NCI-H526 treated with DMSO at 0.1 percent for 48 hours (cell line): ENCODE data around the gene SUV39H1.

Source experiments
- DNase-seq: peaks from one replicate; lab custom pipeline; 2025; lab: John Stamatoyannopoulos, UW

SUV39H1 gene

DNA sequence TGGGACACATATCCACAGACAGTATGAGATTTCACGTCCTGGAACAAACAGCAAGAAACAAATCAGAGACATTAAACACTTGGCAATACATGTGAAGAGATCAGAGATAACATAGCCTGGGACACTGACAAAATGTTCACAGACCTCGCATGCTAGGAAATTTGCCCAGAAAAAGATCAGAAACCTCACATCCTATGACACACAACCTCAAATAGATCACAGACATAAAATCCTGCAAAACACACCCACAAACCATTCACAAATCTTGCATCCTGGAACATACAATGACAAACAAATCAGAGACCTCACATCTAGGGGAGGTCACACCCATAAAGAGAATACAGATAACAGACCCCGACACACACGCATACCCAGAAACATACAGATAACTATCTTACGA, 18.0 kb downstream of the SUV39H1 start:
- no peak for DNase-seq

DNA sequence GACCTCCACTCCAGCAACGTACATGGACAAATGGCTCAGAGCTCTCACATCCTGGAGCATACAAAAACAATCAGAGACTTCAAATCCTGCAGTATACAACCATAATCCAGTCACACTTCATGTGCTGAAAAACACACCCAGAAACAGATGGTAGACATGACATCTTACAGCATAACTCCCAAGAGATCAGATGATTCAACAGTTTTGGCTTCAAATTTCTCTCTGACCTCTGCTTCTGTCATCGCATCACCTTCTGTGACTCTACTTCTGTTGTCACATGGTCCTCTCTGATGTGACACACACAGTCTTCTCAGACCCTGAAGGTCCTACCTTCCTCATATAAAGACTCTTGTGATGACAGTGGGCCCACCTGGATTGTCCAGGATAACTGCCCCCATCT, 18.5 kb downstream of the SUV39H1 start:
- no peak for DNase-seq

DNA sequence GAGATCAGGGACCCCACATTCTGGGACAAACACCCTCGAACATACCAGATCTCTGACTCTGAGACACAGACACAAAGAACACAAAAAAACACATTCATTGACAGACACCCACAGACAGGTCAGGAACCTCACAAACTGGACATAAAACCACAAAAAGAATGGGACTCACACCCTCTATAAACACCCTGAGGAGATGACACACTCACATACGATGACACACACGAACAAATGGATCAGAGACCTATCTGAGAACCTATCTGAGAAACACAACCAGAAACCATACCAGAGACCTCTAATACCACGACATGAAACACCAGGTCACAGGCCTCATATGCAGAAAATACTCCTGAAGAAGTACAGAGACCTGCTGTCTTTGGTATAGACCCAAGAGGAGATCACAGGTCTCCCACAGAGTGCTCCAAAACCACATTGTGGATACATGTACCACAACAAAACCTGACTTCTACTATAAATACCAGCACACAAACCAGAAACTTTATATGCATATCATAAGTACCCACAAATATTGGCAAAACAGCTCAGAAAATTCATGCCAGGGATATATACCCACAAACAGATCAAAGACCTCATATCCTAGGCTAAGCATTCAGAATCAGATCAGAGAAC, 19.5 kb downstream of the SUV39H1 start:
- DNase-seq: no peak

DNA sequence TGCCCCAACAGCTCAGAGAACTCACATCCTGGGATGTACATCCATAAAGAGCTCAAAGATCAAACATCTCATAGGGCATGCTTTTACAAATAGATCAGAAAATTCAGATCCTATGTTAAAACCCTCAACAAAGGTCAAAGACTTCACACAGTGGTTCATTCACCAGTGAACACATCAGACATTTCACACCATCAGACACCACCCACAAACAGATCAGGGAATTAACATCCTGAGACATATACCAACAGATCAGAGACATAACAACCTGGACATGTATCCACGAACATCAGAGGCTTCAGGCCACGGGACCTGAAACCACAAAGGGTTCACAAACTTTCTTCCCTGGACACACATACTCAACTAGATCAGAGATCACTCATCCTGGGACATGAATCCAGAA, 23.4 kb downstream of the SUV39H1 start:
- no peak for DNase-seq

DNA sequence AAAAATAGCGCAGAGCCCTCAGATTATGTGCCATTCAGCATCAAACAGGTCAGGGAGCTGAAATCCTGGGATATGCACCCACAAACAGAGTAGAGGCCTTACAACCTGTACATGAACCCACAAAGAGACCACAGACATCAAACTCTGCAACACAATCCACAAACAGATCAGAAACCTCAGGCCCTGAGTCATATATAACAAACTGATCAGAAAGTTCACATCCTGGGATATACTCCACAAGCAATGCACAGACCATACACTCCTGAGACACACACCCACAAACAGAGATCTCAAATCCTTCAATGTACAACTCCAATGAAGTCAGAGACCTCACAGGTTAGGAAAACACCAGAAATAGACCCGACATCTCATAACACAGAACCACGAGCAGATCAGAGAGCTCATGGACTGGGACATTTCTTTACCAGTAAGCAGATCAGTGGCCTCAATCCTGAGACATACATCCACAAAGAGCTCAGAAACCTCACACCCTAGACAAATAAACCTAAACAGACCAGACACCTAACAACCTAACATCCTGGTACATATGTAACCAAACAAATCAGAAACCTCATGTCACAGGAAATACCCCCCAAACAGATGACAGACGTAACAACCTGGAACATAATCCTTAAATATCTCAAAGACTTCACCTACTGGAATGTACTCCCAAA, 24.2 kb downstream of the SUV39H1 start:
- DNase-seq: no peak

DNA sequence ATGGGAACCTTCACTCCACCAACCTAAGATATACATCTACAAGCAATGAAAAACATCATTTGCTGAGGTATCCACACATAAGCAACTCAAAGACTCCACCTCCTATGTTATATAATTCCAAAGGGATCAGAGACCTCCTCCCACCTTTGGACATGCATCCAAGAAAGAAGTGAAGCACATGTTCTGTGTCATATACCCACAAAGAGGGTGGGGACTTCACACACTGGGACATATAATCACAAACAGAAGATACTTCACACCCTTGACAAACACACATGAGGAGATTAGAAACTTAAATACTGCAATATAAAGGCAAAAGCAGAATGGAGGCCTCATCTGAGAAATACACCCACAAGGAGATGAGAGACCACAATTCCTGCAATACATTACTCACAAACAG, 25.4 kb downstream of the SUV39H1 start:
- no peak for DNase-seq

DNA sequence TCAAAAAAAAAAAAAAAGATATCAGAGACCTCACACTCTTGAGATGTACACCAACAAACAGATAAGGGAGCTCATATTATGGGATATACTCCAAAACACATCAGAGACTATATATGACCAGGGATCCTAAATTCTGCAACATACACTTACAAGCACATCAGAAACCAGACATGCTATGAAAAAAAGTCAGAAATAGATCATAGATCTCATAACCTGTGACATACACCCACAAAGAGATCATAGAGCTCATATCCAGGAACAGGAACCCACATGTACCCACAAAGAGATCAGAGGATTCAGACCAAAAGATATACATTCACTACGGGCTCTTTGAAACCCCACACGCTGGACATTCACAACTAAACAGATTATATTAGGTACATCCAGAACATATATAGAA, 30.1 kb downstream of the SUV39H1 start:
- DNase-seq: no peak

DNA sequence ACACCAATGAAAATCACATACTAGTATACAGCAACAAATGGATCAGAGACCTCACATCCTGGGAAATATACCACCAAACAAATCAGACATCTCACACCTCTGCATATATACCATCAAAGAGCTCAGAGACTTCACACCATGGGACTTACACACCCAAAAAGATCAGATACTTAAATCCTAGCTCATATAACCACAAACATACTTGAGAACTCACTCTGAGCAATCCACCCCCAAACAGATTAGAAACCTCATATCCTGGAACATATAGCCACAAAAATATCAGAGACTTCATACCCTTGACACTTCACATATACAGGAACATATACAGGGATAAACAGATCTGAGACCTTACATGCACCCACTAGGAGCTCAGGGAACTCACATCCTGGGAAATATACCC, 32.1 kb downstream of the SUV39H1 start:
- no peak for DNase-seq

DNA sequence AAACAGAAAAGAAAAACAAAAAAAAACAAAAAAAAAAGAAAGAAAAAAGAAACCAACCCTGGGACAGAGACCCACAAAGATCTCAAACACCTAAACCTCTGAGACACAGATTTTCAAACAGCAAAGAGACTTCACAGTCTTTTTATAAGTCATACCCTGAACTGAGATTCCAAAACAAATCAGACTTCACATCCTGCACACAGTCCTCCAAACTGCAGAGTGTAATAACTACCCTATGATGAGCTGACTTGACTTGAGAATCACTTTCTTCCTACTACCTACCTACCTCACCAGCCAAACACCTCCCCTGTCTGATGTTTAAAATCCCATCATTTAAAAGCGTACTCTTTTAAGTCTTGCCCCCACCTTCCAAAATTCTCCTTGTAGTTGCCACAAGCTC, 39.8 kb downstream of the SUV39H1 start:
- no peak for DNase-seq

DNA sequence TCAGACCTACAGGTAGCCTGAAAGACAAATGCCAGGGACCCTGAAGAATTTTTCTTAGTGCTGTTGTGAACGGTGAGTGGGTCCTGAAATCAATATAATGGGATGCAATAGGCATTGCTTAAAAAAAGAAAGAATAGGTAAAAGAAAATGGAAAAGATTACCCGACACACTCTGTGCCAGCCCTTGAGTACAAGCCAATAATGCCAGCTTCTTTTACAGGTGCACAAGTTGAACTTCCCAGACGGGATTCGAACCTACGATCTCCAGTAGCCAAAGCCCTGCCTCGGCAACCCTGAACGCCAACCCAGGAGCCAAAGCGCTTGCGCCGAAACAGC, 40.3 kb downstream of the SUV39H1 start:
- DNase-seq: no peak

DNA sequence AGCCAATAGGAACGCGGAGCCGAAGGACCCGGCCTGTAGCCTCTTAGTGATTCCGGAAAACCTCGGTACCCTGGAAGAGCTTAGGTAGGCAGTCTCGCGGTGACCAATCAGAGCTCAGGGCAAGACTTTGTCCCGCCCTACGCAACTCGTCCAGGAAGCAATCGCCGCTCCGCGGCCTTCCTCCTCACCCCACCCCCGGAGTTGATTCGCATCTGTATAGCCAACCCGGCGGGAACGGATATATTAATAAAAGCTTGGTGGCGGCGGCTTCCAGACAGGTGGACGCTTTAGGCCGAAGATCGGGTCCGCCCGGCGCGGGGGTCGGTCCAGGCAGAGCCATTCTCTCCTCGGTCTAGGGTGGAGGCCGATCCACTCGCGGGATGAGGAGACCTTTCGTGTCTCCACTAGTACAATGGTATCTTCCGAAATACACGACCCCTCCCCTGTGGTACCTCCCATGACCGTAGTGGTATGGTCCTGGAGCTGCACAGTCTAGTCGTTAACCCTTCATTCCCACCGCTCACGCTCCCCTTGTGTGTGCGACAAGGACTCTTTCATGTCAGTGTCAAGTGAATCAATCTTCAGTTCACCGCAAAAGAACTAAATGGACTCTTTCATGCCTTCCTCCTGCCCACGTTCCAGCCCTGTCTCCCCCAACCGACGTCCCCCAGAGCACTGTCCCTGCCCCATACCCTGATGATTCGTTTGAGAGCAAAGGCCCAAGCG, 40.8 kb downstream of the SUV39H1 start:
- peak; percentile 94 for DNase-seq

DNA sequence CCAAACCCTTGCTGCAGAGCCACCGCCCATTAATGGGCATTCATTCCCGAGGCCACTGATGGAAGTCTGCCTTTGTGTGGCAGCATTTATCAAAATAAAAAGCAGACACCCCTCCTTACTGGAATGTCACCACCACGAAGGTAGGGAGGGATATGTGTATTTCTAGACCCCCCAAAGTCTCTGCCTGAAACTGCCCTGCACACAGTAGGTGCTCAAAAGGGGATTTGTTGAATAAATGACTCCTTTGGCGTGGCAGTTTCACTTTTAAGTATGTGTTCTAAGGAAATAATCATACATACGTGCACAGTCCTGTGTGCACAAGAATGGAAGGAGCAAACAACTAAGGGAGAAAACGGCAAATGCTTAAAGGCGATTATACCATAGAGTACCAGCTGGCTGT, 41.4 kb downstream of the SUV39H1 start:
- no peak for DNase-seq

DNA sequence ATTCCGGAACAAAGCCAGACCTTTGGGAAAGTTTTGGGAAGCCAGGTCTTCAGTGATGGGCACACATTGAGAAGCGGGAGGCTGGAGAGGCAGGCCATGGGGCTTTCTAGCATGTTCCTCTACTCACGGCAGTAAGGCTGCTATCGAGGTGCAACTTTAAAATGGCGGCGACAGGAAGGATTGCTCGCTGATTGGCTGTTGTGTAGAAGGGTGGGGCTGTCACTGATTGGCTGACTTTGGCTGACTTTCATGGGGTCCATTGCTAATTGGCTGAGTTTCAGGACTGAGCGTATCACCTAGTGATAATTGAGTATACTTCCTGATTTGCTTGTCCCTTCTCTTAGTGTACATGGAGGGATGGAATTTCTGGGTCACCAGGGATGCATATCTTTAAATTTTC, 45.3 kb downstream of the SUV39H1 start:
- DNase-seq: no peak

DNA sequence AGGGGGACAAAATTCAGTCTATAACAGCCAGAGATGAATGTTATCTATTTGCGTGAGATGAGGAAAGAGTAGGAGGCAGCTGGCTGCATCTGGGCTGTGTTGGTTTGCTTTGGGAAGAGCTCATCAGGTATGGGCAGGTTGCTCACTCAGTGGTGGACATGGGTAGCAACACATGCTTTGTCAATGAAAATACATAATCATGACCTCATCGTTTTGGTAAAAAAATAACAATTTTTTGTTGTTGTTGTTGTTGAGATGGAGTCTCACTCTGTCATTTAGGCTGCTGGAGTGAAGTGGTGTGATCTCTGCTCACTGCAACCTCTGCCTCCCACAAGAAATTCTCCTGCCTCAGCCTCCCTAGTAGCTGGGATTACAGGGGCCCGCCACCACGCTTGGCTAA, 48.7 kb downstream of the SUV39H1 start:
- DNase-seq: no peak

DNA sequence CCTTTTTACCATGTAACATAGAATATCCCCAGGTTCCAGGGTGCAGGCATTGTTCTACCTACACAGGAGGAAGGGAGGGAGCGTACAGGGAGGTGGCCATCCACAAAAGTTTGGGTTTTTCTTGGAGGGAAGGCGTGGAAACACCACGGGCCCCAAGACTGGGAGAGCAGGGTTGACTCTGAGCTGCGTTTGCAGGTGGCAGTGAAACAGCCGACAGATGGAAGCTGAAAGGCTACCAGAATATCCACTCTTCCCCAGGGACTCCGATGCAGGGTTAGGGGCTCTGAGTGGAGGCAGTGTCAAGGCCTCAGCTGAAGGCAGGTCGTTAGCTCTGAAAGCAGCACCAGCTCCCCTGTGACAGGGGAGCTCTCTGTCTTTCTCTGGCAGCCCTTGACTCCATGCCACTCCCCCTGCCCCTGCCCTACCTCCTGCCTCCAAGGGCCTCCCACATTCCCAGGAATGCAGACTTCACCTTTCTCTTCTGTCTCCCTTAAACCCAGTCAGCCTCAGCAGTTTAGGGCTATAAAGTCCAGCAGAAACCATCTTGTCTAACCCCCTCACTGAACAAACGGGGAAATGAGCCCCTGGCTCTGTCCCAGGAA, 51.0 kb downstream of the SUV39H1 start:
- no peak for DNase-seq

DNA sequence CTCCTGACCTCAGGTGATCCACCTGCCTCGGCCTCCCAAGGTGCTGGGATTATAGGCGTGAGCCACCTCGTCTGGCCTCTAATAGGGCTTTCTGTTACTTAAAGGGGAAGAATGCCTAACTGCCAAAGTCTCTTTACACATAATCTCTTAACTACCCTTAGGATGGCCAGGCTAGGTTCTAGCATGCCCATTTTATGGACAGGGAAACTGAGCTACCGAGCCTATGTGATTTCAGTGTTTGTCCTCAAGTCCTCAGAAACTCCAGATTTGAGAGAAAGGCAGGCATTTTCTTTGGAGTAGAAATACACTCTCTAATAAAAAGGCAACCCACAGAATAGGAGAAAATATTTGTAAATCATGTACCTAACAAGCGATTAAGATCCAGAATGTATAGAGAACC, 52.6 kb downstream of the SUV39H1 start:
- no peak for DNase-seq

DNA sequence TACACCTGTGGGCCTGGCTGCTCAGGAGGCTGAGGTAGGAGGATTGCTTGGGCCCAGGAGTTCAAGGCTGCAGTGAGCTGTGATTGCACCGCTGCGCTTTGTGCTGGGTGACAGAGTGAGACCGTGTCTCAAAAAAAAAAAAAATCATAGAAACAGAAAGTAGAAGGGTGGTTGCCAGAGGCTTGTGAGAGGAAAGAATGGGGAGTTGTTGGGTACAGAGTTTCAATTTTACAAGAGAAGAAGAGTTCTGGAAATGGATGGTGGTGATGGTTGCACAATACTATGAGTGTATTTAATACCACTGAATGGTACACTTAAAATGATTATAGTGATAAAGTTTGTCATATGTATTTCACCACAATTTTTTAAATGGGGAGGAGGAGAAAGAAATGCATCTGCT, 54.8 kb downstream of the SUV39H1 start:
- no peak for DNase-seq

DNA sequence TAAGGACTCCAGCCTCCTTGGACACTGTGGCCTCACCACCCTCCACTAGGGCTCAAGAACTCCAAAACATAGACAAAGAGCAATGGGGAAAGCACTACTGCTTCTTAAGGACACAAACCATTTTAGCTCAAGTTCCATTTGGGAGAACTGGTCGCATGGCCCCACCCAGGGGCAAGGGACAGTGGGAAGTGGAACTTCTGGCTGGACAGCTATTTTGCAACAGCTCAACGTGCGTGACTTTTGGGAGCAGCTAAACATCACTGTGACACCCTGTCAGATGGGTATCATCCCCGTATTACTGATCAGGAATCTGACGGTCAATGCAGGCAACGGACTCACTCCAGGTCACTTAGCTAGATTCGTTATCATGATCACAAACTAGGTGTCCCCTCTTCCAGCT, 56.0 kb downstream of the SUV39H1 start:
- DNase-seq: no peak

DNA sequence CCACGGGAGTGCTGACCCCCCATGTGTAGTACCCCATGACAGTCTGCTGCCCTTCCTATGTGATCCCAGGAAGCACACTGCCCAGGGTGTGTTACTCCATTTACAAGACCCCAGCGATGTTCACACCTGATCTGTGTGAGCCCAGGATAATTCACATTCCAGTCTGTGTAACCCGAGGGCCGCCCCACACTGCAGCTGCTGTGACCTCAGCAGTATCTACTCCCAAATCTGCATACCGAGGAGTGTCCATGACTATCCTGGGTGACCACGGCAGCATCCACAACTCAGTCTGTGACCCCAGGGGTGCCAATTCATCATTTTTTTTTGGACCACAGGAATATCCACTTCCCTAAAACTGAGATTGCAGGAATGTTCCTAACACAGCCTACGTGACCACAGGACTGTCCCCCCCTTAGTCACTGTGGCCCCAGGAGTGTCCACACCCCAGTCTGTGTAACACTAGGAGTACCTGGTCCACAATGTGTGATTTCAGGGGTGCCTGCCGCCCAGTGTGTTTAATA, 57.2 kb downstream of the SUV39H1 start:
- no peak for DNase-seq

DNA sequence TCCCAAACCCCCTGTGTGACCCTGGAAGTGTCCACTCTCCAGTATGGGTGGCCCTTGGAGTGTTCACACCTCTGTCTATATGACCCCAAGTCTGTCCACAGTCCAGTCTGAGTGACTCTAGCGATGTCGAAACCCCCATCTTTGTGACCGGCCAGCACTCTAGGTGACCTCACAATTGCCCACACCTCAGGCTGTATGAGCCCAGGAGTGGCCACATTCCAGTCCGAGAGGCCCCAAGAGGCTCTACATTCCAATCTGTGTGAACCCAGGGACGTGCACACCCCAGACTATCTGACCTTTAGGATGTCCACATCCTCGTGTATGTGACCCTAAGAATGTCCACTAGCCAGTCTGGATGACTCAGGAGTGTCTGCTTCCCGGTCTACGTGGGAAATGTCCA, 57.7 kb downstream of the SUV39H1 start:
- DNase-seq: no peak
